ENCODE measurements around the gene PLA2G12A. TPM values are rescaled to one million over a fixed set of nuclear protein-coding genes. Genes with fewer than 3 reads are reported as not detected.

Gene PLA2G12A
- total RNA-seq, 1 donor from 2014 or later: 13.1 TPM

DNA sequence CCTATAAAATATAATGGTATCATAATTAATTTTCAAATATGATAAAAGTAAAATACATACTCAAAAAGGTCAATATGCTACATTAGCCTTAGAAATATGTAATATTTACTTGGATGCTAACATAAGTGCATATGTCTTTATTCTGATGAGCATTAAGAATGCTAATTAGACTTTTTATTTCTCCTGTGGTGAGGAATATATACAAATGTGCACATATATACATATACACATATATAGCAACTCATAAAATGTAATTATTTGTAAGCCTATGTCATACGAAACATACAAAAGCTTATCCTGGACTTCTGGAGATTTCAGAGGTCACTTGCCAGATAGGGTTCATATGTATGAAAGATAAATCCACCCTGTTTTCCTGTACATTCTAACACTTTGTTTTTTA, 11.1 kb downstream of the PLA2G12A start:
- no peak overlapping the region for H3K4me3 Mint-ChIP-seq

GRCh38 chr4:109713500-109713899, 16.4 kb downstream of the PLA2G12A start:
- Mint-ChIP-seq H3K36me3 (ENCODE audit: low read depth) (peaks cover 11% of the 10 kb centered on the region), H3K27ac (no peak overlapping the region), H3K4me1 (ENCODE audit: low read depth) (no peaks in the 10 kb centered on the region), H3K4me3 (no peak overlapping the region), H3K27me3 (ENCODE audit: insufficient read depth) (no peaks in the 10 kb centered on the region), H3K9me3 (no peaks in the 10 kb centered on the region)
- no peak for DNase-seq (ENCODE audit: low spot score)
- intact Hi-C loops (cut with micrococcal nuclease): no loop called here

More for the DNA sequence above, 11.1 kb downstream of the PLA2G12A start:
- Mint-ChIP-seq H3K27ac (no peak overlapping the region), H3K36me3 (ENCODE audit: low read depth) (peaks cover 18% of the 10 kb centered on the region), H3K4me1 (ENCODE audit: low read depth) (no peaks in the 10 kb centered on the region), H3K9me3 (no peaks in the 10 kb centered on the region), H3K27me3 (ENCODE audit: insufficient read depth) (no peaks in the 10 kb centered on the region)
- DNase-seq (ENCODE audit: low spot score): no peak
- intact Hi-C loops (cut with micrococcal nuclease): no loop called here

DNA sequence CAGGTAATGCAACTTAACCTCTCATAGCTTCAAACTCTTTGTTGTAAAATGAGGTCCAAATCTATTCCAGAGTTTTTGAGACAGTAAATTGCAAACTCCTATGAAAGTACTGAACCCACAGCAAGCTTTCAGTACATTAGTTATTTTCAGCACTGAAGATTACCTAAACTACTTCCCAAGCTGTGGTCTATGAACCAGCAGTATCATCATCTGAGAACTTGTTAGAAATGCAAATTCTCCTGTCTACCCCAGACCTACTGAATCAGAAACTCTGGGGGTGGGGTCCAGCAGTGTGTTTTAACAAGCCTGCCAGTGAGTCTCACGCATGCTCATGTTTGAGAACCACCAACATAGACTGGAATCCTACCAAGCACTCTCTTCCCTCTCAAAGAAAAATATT, 20.9 kb downstream of the PLA2G12A start:
- Mint-ChIP-seq H3K4me3 (no peak overlapping the region), H3K9me3 (no peaks in the 10 kb centered on the region), H3K27ac (no peak overlapping the region), H3K4me1 (ENCODE audit: low read depth) (peaks cover 4% of the 10 kb centered on the region), H3K27me3 (ENCODE audit: insufficient read depth) (no peaks in the 10 kb centered on the region), H3K36me3 (ENCODE audit: low read depth) (peaks cover 5% of the 10 kb centered on the region)
- intact Hi-C loops (cut with micrococcal nuclease): no loop called here
- DNase-seq (ENCODE audit: low spot score): no peak

DNA sequence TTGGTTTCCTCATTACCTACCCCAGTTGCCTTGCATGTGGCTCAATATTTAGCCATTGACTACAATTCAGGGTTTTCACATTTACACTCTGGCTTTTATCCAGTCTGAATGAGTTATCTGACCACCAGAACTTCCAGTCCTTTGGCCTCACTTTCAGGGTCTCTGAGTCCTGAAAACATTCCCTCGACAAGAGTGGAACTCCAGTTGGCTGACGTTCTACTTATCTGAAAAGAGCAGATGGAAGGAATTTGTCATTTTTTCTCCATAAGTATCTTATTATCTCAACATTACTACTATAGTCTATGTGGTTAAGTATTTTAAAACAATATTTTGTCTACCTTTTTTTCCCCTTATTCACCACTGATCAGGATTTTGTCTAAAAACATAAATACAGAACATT, 21.4 kb downstream of the PLA2G12A start:
- no peak for DNase-seq (ENCODE audit: low spot score)
- Mint-ChIP-seq H3K27ac (no peak overlapping the region), H3K4me3 (no peak overlapping the region), H3K4me1 (ENCODE audit: low read depth) (peaks cover 9% of the 10 kb centered on the region), H3K9me3 (no peaks in the 10 kb centered on the region), H3K27me3 (ENCODE audit: insufficient read depth) (no peaks in the 10 kb centered on the region), H3K36me3 (ENCODE audit: low read depth) (peaks cover 5% of the 10 kb centered on the region)
- intact Hi-C loops (cut with micrococcal nuclease): no loop called here

DNA sequence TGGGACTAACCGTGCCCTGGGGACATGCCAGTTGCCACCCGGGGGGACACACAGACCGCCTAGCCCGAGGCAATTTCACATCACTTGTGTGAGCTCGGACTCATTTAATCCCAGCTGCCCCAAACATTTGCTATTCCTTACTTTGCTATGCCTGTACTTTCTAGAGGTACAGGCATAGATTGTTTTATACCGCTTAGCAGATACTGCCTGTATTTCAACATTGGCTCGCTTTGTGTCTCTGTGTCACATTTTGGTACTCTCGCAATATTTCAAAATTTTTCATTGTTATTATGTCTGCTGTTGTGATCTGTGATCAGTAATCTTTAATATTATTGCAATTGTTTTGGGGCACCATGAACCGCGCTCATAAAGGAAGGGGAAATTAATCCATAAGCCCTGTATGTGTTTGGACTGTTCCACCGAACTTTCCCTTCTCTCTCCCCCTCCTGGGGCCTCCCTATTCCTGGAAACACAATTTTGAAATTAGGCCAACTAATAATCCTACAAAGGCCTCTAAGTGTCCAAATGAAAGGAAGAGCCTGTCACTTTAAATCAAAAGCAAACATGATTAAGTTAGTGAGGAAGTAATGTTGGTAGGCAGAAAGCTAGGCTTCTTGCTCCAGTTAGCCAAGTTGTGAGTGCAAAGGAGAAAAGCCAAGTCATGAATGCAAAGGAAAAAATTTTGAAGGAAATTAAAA, 26.1 kb downstream of the PLA2G12A start:
- peak overlapping the region; percentile 66 for H3K27ac Mint-ChIP-seq
- H3K36me3 Mint-ChIP-seq (ENCODE audit: low read depth): peaks cover 19% of the 10 kb centered on the region
- peaks cover 38% of the 10 kb centered on the region for H3K4me1 Mint-ChIP-seq (ENCODE audit: low read depth)
- H3K27me3 Mint-ChIP-seq (ENCODE audit: insufficient read depth): no peaks in the 10 kb centered on the region
- H3K4me3 Mint-ChIP-seq: peak overlapping the region; percentile 85
- no peaks in the 10 kb centered on the region for H3K9me3 Mint-ChIP-seq
- no peak for DNase-seq (ENCODE audit: low spot score)
- intact Hi-C loops (cut with micrococcal nuclease): loop anchor here (1.0 to 2.0 kb wide), 4 partner anchors 25 to 121 kb away; partner anchors contain the start of gene GAR1

GRCh38 chr4:109702950-109703663, 26.8 kb downstream of the PLA2G12A start, which contains the start of gene CASP6:
CASP6 (minus strand) TSS chr4:109703445; CDS start chr4:109703395, 50 bp downstream.
- Mint-ChIP-seq H3K9me3 (no peaks in the 10 kb centered on the region), H3K4me3 (peak within 1 kb of the TSS; percentile 85), H3K4me1 (ENCODE audit: low read depth) (peaks cover 45% of the 10 kb centered on the region), H3K27me3 (ENCODE audit: insufficient read depth) (no peaks in the 10 kb centered on the region), H3K36me3 (ENCODE audit: low read depth) (peaks cover 18% of the 10 kb centered on the region), H3K27ac (peak within 1 kb of the TSS; percentile 93)
- intact Hi-C loops (cut with micrococcal nuclease): loop anchor here (1.0 to 2.0 kb wide), 9 partner anchors 12 to 281 kb away; partner anchors contain the start of genes GAR1 and SEC24B
- peak; percentile 68 for DNase-seq (ENCODE audit: low spot score)

DNA sequence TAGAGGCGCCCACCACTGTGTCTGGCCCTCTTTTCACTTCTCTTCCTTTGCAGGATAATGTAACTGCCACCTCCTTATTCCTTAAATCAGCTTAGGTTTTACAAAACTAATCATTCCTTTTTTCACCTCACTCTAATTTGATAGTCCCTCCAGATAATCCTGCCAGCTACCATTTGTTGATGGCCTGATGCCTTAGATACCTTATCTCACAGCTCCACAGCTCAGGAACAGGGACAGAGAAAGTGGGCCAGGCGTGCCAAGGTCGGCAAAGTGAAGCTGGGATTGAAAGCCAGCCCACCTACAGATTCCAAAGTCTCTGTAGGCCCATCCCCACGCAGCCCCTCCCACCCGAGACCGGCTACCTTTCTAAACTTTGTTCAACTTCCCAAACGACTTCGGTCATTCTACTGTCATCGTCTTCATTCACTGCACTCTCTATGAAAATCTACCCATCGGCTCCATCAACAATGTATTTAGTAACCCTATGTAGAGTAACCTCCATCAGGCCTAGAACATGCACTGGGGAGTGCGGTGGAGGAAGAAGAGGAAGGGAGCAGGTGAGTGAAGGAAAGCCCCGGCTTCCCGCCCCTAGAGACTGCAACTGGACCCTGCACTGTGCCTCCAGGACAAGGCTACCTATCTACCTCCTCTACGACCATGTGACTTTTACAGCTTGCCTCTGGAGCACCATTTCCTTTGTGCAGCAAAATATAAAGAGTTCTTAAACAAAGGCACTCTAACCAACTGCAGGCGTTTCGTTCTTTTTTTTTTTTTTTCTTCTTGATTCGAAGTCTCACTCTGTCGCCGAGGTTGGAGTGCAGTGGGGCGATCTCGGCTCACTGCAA, 28.1 kb downstream of the PLA2G12A start:
- peak overlapping the region; percentile 93 for H3K27ac Mint-ChIP-seq
- H3K27me3 Mint-ChIP-seq (ENCODE audit: insufficient read depth): no peaks in the 10 kb centered on the region
- peaks cover 52% of the 10 kb centered on the region for H3K4me1 Mint-ChIP-seq (ENCODE audit: low read depth)
- peak overlapping the region; percentile 85 for H3K4me3 Mint-ChIP-seq
- H3K9me3 Mint-ChIP-seq: no peaks in the 10 kb centered on the region
- intact Hi-C loops (cut with micrococcal nuclease): loop anchor here (1.0 to 2.0 kb wide), 6 partner anchors 10 to 279 kb away; partner anchors contain the start of gene SEC24B
- no peak for DNase-seq (ENCODE audit: low spot score)
- H3K36me3 Mint-ChIP-seq (ENCODE audit: low read depth): peaks cover 27% of the 10 kb centered on the region

- no peak for DNase-seq (ENCODE audit: low spot score)
- no peak overlapping the region for H3K4me3 Mint-ChIP-seq
- H3K4me1 Mint-ChIP-seq (ENCODE audit: low read depth): peaks cover 52% of the 10 kb centered on the region
- intact Hi-C loops (cut with micrococcal nuclease): no loop called here
- peaks cover 34% of the 10 kb centered on the region for H3K36me3 Mint-ChIP-seq (ENCODE audit: low read depth)
- no peaks in the 10 kb centered on the region for H3K9me3 Mint-ChIP-seq
- no peak overlapping the region for H3K27ac Mint-ChIP-seq
- H3K27me3 Mint-ChIP-seq (ENCODE audit: insufficient read depth): no peaks in the 10 kb centered on the region
Measured at GRCh38 chr4:109699553-109700225, 30.2 kb downstream of the PLA2G12A start.

DNA sequence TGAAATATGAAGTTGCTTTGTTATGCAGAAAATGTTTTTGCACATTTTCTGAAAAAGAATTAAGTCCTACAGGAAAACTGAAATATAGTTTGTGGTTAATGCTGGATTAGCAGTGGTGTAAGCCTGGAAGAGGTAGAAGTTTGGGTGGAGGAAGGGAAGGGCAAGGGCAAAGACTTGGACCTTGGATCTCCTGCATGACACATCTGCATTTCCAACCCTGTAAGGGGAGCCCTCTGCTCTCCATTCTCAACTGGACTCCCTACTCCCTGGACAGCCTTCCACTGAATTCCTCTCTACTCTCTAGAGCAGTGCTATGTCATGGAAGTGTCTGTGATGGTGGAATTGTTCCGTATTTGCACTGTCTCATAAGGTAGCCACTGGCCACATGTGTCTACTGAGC, 31.2 kb downstream of the PLA2G12A start:
- peaks cover 45% of the 10 kb centered on the region for H3K4me1 Mint-ChIP-seq (ENCODE audit: low read depth)
- peaks cover 42% of the 10 kb centered on the region for H3K36me3 Mint-ChIP-seq (ENCODE audit: low read depth)
- no peak overlapping the region for H3K4me3 Mint-ChIP-seq
- intact Hi-C loops (cut with micrococcal nuclease): no loop called here
- no peak for DNase-seq (ENCODE audit: low spot score)
- no peaks in the 10 kb centered on the region for H3K9me3 Mint-ChIP-seq
- no peaks in the 10 kb centered on the region for H3K27me3 Mint-ChIP-seq (ENCODE audit: insufficient read depth)
- no peak overlapping the region for H3K27ac Mint-ChIP-seq

- intact Hi-C loops (cut with micrococcal nuclease): loop anchor here (1.0 kb wide), 1 partner anchor 11 kb away; no protein-coding TSS in a partner anchor
- Mint-ChIP-seq H3K4me1 (ENCODE audit: low read depth) (peaks cover 26% of the 10 kb centered on the region), H3K27me3 (ENCODE audit: insufficient read depth) (no peaks in the 10 kb centered on the region), H3K36me3 (ENCODE audit: low read depth) (peaks cover 56% of the 10 kb centered on the region), H3K4me3 (no peak overlapping the region), H3K27ac (peak overlapping the region; percentile 49), H3K9me3 (no peaks in the 10 kb centered on the region)
- no peak for DNase-seq (ENCODE audit: low spot score)
Measured at GRCh38 chr4:109691411-109691920, 38.4 kb downstream of the PLA2G12A start.

GRCh38 chr4:109690690-109691410, 39.0 kb downstream of the PLA2G12A start:
- DNase-seq (ENCODE audit: low spot score): no peak
- no peaks in the 10 kb centered on the region for H3K27me3 Mint-ChIP-seq (ENCODE audit: insufficient read depth)
- H3K4me1 Mint-ChIP-seq (ENCODE audit: low read depth): peaks cover 26% of the 10 kb centered on the region
- H3K36me3 Mint-ChIP-seq (ENCODE audit: low read depth): peaks cover 55% of the 10 kb centered on the region
- H3K9me3 Mint-ChIP-seq: no peaks in the 10 kb centered on the region
- H3K4me3 Mint-ChIP-seq: peak overlapping the region; percentile 5
- intact Hi-C loops (cut with micrococcal nuclease): loop anchor here (1.0 kb wide), 1 partner anchor 11 kb away; no protein-coding TSS in a partner anchor
- H3K27ac Mint-ChIP-seq: peak overlapping the region; percentile 49
